HEK293 (cell line): Measurements from ENCODE around the gene RAF1.

Experiments
- CTCF ChIA-PET: fragments of 350-600 bp; formaldehyde crosslinking; extraction: SDS; loops from one replicate; lab custom pipeline; 2021; ENCODE audit warnings: antibody characterized with exemption; lab: Yijun Ruan, JAX
- POLR2A ChIA-PET: fragments of 300-600 bp; formaldehyde crosslinking; extraction: SDS; loops from one replicate; lab custom pipeline; 2020; ENCODE audit warnings: antibody characterized with exemption, inconsistent platforms; lab: Yijun Ruan, JAX
- H3K27ac ChIP-seq: fragments of 200-500 bp; sonication (Bioruptor generic); 2 replicates; pipeline ENCODE4 v1.5.1; 2014; ENCODE audit warnings: low read depth, low read length, control low read depth, inconsistent platforms; ENCODE audit errors: extremely low read depth
- H3K36me3 ChIP-seq, 2 experiments: fragments of 200-500 bp in 1 of 2; sonication (Bioruptor generic) in 1 of 2; 1 replicate in 1 of 2; 2 replicates in 1 of 2; pipeline ENCODE4 v1.5.1; 2014 to 2017; ENCODE audit warnings: inconsistent platforms in 2 of 2, low read length in 2 of 2; ENCODE audit not compliant: control insufficient read depth in 2 of 2, insufficient read depth in 1 of 2
- H3K4me1 ChIP-seq: fragments of 200-500 bp; sonication (Bioruptor generic); 2 replicates; pipeline ENCODE4 v1.5.1; 2014; ENCODE audit warnings: mild to moderate bottlenecking, low read length, inconsistent platforms; ENCODE audit not compliant: control insufficient read depth, insufficient read depth
- H3K4me3 ChIP-seq: 2 replicates; pipeline ENCODE4 v1.5.1; 2011; ENCODE audit warnings: low read depth, mild to moderate bottlenecking, control low read depth, low read length, moderate library complexity
- H3K9me3 ChIP-seq: fragments of 200-500 bp; sonication (Bioruptor generic); 2 replicates; pipeline ENCODE4 v1.5.1; 2014; ENCODE audit warnings: low read depth, low read length, inconsistent platforms; ENCODE audit not compliant: control insufficient read depth, insufficient read depth
- FEZF1 ChIP-seq: fragments of 450-650 bp; formaldehyde crosslinking; IDR thresholded peaks from 2 replicates; pipeline ENCODE4 v1.5.1; 2016; ENCODE audit warnings: missing biosample characterization, missing genetic modification characterization
- GFI1B ChIP-seq: fragments of 450-650 bp; formaldehyde crosslinking; IDR thresholded peaks from 2 replicates; pipeline ENCODE4 v1.5.1; 2016; ENCODE audit warnings: missing biosample characterization, missing genetic modification characterization
- GLIS1 ChIP-seq: fragments of 450-650 bp; formaldehyde crosslinking; IDR thresholded peaks from 2 replicates; pipeline ENCODE4 v1.5.1; 2016; ENCODE audit warnings: missing biosample characterization, missing genetic modification characterization
- GLIS2 ChIP-seq: fragments of 450-650 bp; formaldehyde crosslinking; IDR thresholded peaks from 2 replicates; pipeline ENCODE4 v1.5.1; 2016; ENCODE audit warnings: missing biosample characterization, missing genetic modification characterization
- MZF1 ChIP-seq: fragments of 450-650 bp; formaldehyde crosslinking; IDR thresholded peaks from 2 replicates; pipeline ENCODE4 v1.5.1; 2017; ENCODE audit warnings: missing biosample characterization, missing genetic modification characterization, borderline replicate concordance
- REST ChIP-seq: fragments of 450-650 bp; formaldehyde crosslinking; IDR thresholded peaks from 2 replicates; pipeline ENCODE4 v1.5.1; 2016; ENCODE audit warnings: missing biosample characterization, missing genetic modification characterization
- TCF7L2 ChIP-seq: IDR thresholded peaks from 2 replicates; pipeline ENCODE4 v1.6.1; 2011; ENCODE audit warnings: low read depth, mild to moderate bottlenecking, inconsistent platforms, low read length, moderate library complexity, borderline replicate concordance
- TSHZ1 ChIP-seq: fragments of 450-650 bp; formaldehyde crosslinking; IDR thresholded peaks from 2 replicates; pipeline ENCODE4 v1.5.1; 2016; ENCODE audit warnings: missing biosample characterization, missing genetic modification characterization, borderline replicate concordance
- ZBTB17 ChIP-seq: fragments of 450-650 bp; formaldehyde crosslinking; IDR thresholded peaks from 2 replicates; pipeline ENCODE4 v1.5.1; 2016; ENCODE audit warnings: missing biosample characterization, missing genetic modification characterization
- ZBTB48 ChIP-seq: fragments of 450-650 bp; formaldehyde crosslinking; IDR thresholded peaks from 2 replicates; pipeline ENCODE4 v1.5.1; 2016; ENCODE audit warnings: missing biosample characterization, missing genetic modification characterization
- ZNF155 ChIP-seq: fragments of 450-650 bp; formaldehyde crosslinking; IDR thresholded peaks from 2 replicates; pipeline ENCODE4 v1.5.1; 2016; ENCODE audit warnings: missing biosample characterization, missing genetic modification characterization
- ZNF169 ChIP-seq: fragments of 450-650 bp; formaldehyde crosslinking; IDR thresholded peaks from 2 replicates; pipeline ENCODE4 v1.5.1; 2016; ENCODE audit warnings: missing biosample characterization, missing genetic modification characterization
- ZNF184 ChIP-seq: fragments of 450-650 bp; IDR thresholded peaks from 2 replicates; pipeline ENCODE4 v1.5.1; 2018; ENCODE audit warnings: missing biosample characterization, mild to moderate bottlenecking, missing genetic modification characterization
- ZNF2 ChIP-seq: fragments of 450-650 bp; formaldehyde crosslinking; IDR thresholded peaks from 2 replicates; pipeline ENCODE4 v1.5.1; 2016; ENCODE audit warnings: missing biosample characterization, missing genetic modification characterization
- ZNF324 ChIP-seq: fragments of 450-650 bp; formaldehyde crosslinking; IDR thresholded peaks from 2 replicates; pipeline ENCODE4 v1.5.1; 2016; ENCODE audit warnings: missing biosample characterization, missing genetic modification characterization
- ZNF341 ChIP-seq: fragments of 450-650 bp; formaldehyde crosslinking; IDR thresholded peaks from 2 replicates; pipeline ENCODE4; 2016; ENCODE audit warnings: low read depth, missing biosample characterization, missing genetic modification characterization
- ZNF366 ChIP-seq: fragments of 450-650 bp; formaldehyde crosslinking; conservative IDR thresholded peaks from 2 replicates; pipeline ENCODE4 v1.5.1; 2016; ENCODE audit warnings: missing biosample characterization, missing genetic modification characterization
- ZNF37A ChIP-seq: fragments of 450-650 bp; IDR thresholded peaks from 2 replicates; pipeline ENCODE4 v1.5.1; 2018; ENCODE audit warnings: missing biosample characterization, missing genetic modification characterization
- ZNF521 ChIP-seq: fragments of 450-650 bp; formaldehyde crosslinking; IDR thresholded peaks from 2 replicates; pipeline ENCODE4 v1.5.1; 2017; ENCODE audit warnings: missing biosample characterization, mild to moderate bottlenecking, missing genetic modification characterization
- ZNF600 ChIP-seq: fragments of 450-650 bp; formaldehyde crosslinking; IDR thresholded peaks from 2 replicates; pipeline ENCODE4 v1.5.1; 2016; ENCODE audit warnings: missing biosample characterization, missing genetic modification characterization
- ZNF76 ChIP-seq: fragments of 450-650 bp; formaldehyde crosslinking; IDR thresholded peaks from 2 replicates; pipeline ENCODE4; 2016; ENCODE audit warnings: low read depth, missing biosample characterization, missing genetic modification characterization, borderline replicate concordance
- ZNF785 ChIP-seq: fragments of 450-650 bp; formaldehyde crosslinking; IDR thresholded peaks from 2 replicates; pipeline ENCODE4 v1.5.1; 2016; ENCODE audit warnings: missing biosample characterization, missing genetic modification characterization
- ZNF843 ChIP-seq: fragments of 450-650 bp; formaldehyde crosslinking; IDR thresholded peaks from 2 replicates; pipeline ENCODE4 v1.5.1; 2016; ENCODE audit warnings: missing biosample characterization, missing genetic modification characterization

The RAF1 gene

GRCh38 chr3:12559520-12559919 is 104.4 kb downstream of the RAF1 start:
- H3K9me3 ChIP-seq = no peaks in the 10 kb centered on the region
- CTCF ChIA-PET = interaction anchor here (0.6 to 0.7 kb wide), 3 partner anchors 67 to 555 kb away, joined by 4 read pairs; no protein-coding TSS in a partner anchor
- POLR2A ChIA-PET = no interaction called here
- no peaks in the 10 kb centered on the region for H3K36me3 ChIP-seq
- no peak overlapping the region for H3K4me3 ChIP-seq
- no peak for TF ChIP-seq ZNF366 (tag by site-specific recombination)
- peak; percentile 82 for TF ChIP-seq GFI1B (tag by site-specific recombination)
- no peak for TF ChIP-seq REST (tag by site-specific recombination)
- TF ChIP-seq TSHZ1 = peak; percentile 40; the same call in 1 of the 2 replicates
- peak; percentile 53 for TF ChIP-seq GLIS1 (tag by site-specific recombination)
- TF ChIP-seq, all 188 proteins: peak for 3
- Histone ChIP-seq H3K4me1 (peaks cover 23% of the 10 kb centered on the region), H3K27ac (no peak overlapping the region)

GRCh38 chr3:12558706-12559105 is 105.2 kb downstream of the RAF1 start:
- Histone ChIP-seq H3K36me3 (no peaks in the 10 kb centered on the region), H3K4me1 (peaks cover 23% of the 10 kb centered on the region), H3K9me3 (no peaks in the 10 kb centered on the region), H3K4me3 (peak overlapping the region; percentile 14), H3K27ac (no peak overlapping the region)
- ChIA-PET POLR2A (no interaction called here), CTCF (interaction anchor here (0.8 to 0.9 kb wide), 2 partner anchors 102 to 190 kb away, joined by 3 read pairs; no protein-coding TSS in a partner anchor)
- TF ChIP-seq ZBTB17 = 0 out of 2 replicates have a peak, but pooled peaks have one; percentile 15
- no peak for TF ChIP-seq ZNF2 (tag by site-specific recombination)
- TF ChIP-seq ZNF155 (tag by site-specific recombination) = no peak
- peak; percentile 62; the same call in 1 of the 2 replicates for TF ChIP-seq MZF1 (tag by site-specific recombination)
- TF ChIP-seq ZNF341 (tag by site-specific recombination) = peak; percentile 61
- peak; percentile 95 for TF ChIP-seq ZNF600 (tag by site-specific recombination)
- peak; percentile 69 for TF ChIP-seq FEZF1 (tag by site-specific recombination)

- H3K9me3 ChIP-seq = no peaks in the 10 kb centered on the region
- ChIA-PET CTCF (interaction anchor here (0.9 kb wide), 2 partner anchors 18 to 103 kb away, joined by 3 read pairs; no protein-coding TSS in a partner anchor), POLR2A (interaction anchor here (1.0 to 1.8 kb wide), 3 partner anchors 12 to 105 kb away, joined by 4 to 5 read pairs (median 5); partner anchors contain the start of genes MKRN2OS and TSEN2)
- peak overlapping the region; percentile 88 for H3K4me3 ChIP-seq
- peaks cover 23% of the 10 kb centered on the region for H3K4me1 ChIP-seq
- no peaks in the 10 kb centered on the region for H3K36me3 ChIP-seq
- H3K27ac ChIP-seq = peak overlapping the region; percentile 87
- TF ChIP-seq ZNF843 (tag by site-specific recombination) (no peak), ZNF366 (tag by site-specific recombination) (no peak), ZNF169 (tag by site-specific recombination) (no peak), TCF7L2 (no peak), ZNF37A (tag by site-specific recombination) (no peak), ZBTB48 (tag by site-specific recombination) (no peak), ZNF324 (tag by site-specific recombination) (no peak), GLIS2 (tag by site-specific recombination) (no peak; the same call in 1 of the 2 replicates), ZNF184 (tag by site-specific recombination) (no peak), ZNF521 (tag by site-specific recombination) (no peak), ZNF600 (tag by site-specific recombination) (no peak), ZNF785 (tag by site-specific recombination) (no peak), ZNF76 (peak; percentile 4; the same call in 1 of the 2 replicates)
Measured at GRCh38 chr3:12557473-12558100, 106.3 kb downstream of the RAF1 start.
